Measurements from ENCODE around the gene TIGAR.

DNA sequence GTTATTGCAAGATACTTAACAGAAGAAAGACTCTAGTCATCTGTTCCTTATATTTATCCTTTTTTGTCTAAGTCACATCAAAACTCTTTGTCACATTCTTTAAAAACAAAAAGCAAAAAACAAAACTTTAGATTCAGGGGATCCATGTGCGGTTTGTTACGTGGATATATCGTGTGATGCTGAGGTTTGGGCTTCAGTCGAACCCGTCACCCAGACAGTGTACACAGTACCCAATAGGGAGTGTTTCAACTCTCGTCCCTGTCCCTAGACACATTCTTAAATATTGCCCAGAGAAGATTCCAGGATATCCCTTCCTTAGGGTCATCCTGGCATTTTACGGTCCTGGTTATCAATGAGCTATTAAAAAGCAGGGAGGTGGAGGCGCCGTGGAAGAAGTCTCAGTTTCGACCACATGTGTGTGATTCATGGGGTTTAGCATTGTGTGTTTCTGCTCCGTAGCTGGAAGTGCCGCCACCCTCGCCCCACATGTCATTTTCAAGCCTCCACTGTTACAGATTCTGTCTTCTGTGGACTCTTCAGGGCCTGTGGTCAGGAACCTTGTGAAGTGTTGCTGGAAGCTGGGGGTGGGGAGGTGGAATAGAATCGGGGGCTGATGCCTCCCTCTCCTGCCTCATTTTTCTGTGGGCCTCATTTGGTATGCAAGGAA, 27.6 kb upstream of the TIGAR start:
- TF ChIP-seq, protein P1, sequence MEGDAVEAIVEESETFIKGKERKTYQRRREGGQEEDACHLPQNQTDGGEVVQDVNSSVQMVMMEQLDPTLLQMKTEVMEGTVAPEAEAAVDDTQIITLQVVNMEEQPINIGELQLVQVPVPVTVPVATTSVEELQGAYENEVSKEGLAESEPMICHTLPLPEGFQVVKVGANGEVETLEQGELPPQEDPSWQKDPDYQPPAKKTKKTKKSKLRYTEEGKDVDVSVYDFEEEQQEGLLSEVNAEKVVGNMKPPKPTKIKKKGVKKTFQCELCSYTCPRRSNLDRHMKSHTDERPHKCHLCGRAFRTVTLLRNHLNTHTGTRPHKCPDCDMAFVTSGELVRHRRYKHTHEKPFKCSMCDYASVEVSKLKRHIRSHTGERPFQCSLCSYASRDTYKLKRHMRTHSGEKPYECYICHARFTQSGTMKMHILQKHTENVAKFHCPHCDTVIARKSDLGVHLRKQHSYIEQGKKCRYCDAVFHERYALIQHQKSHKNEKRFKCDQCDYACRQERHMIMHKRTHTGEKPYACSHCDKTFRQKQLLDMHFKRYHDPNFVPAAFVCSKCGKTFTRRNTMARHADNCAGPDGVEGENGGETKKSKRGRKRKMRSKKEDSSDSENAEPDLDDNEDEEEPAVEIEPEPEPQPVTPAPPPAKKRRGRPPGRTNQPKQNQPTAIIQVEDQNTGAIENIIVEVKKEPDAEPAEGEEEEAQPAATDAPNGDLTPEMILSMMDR (IDR thresholded peaks at IDR 0.05), result no peak
- no peak for TF ChIP-seq POLR2A (IDR thresholded peaks at IDR 0.05)
